Measurements from ENCODE around the gene DCTN4.

- TF ChIP-seq, protein P1, sequence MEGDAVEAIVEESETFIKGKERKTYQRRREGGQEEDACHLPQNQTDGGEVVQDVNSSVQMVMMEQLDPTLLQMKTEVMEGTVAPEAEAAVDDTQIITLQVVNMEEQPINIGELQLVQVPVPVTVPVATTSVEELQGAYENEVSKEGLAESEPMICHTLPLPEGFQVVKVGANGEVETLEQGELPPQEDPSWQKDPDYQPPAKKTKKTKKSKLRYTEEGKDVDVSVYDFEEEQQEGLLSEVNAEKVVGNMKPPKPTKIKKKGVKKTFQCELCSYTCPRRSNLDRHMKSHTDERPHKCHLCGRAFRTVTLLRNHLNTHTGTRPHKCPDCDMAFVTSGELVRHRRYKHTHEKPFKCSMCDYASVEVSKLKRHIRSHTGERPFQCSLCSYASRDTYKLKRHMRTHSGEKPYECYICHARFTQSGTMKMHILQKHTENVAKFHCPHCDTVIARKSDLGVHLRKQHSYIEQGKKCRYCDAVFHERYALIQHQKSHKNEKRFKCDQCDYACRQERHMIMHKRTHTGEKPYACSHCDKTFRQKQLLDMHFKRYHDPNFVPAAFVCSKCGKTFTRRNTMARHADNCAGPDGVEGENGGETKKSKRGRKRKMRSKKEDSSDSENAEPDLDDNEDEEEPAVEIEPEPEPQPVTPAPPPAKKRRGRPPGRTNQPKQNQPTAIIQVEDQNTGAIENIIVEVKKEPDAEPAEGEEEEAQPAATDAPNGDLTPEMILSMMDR (IDR thresholded peaks at IDR 0.05): no peak
- TF ChIP-seq POLR2AphosphoS5 (IDR thresholded peaks at IDR 0.05) (no peak), POLR2A (IDR thresholded peaks at IDR 0.05) (no peak)
Measured at GRCh38 chr5:150738862-150739261, 20.0 kb downstream of the DCTN4 start.

Measured in breast epithelium (tissue), 3 donors.